ENCODE results near the gene SOBP.

- TF ChIP-seq CTCF (IDR thresholded peaks at IDR 0.05; ENCODE audit: extremely low read depth in 1 of 2, insufficient read depth in 1 of 2, low read depth in 1 of 2, low read length in 2 of 2) (no peak), POLR2A (IDR thresholded peaks at IDR 0.05; ENCODE audit: low read depth, low read length) (no peak), MAX (IDR thresholded peaks at IDR 0.05; ENCODE audit: insufficient read depth, insufficient read length) (no peak), POLR2AphosphoS5 (IDR thresholded peaks at IDR 0.05; ENCODE audit: insufficient read depth, low read depth, low read length) (no peak), EZH2 (IDR thresholded peaks at IDR 0.05; ENCODE audit: borderline replicate concordance, low read depth, low read length, severe bottlenecking) (no peak), JUN (IDR thresholded peaks at IDR 0.05; ENCODE audit: borderline replicate concordance, insufficient read depth, insufficient read length, low read depth) (no peak)
Measured at GRCh38 chr6:107618672-107619071, 128.8 kb downstream of the SOBP start.
